ENCODE results near the gene PPP1CB. TPM values are rescaled to one million over a fixed set of nuclear protein-coding genes. Genes with fewer than 3 reads are reported as not detected.

The PPP1CB gene
- total and polyA plus RNA-seq, 4 donors = 26.2 to 75.4 (median 49.3) TPM

DNA sequence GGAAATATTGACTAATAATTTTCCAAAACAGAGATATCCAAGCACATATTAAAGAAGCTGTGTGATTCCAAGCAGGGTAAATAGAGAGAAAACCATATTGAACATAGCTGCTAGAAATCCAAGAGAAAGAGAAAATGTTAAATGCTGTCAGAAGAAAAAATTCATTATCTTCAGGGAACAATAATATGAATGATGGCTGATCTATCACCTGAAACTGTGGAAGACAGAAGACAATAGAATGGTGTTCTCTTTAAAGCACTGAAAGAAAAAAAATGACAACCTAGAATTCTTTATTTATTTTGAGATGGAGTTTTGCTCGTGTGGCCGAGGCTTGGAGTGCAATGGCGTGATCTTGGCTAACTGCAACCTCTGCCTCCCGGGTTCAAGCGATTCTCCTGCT lies 17.3 kb downstream of the PPP1CB start:
- H3K4me1 ChIP-seq (ENCODE audit: control insufficient read depth in 4 of 4, insufficient read depth in 4 of 4, low read length in 3 of 4) = peaks cover 0 to 11% (median 3%) of the 10 kb centered on the region in 4 donors
- DNase-seq (ENCODE audit: low spot score) = no peak
- H3K27ac ChIP-seq (ENCODE audit: low read depth in 1 of 2, low read length in 2 of 2) = no peak overlapping the region
- no peak overlapping the region for H3K4me3 ChIP-seq (ENCODE audit: low read depth in 1 of 3, low read length in 3 of 3)
- no peaks in the 10 kb centered on the region for H3K9me3 ChIP-seq (ENCODE audit: control insufficient read depth in 4 of 4, low read length in 3 of 4)
- WGBS = 97% methylated on average over 5 of the region's 5 CpGs
- no peak for TF ChIP-seq FOXA1 (IDR thresholded peaks at IDR 0.05)
- TF ChIP-seq, protein P1, sequence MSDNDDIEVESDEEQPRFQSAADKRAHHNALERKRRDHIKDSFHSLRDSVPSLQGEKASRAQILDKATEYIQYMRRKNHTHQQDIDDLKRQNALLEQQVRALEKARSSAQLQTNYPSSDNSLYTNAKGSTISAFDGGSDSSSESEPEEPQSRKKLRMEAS (IDR thresholded peaks at IDR 0.05) = no peak
- TF ChIP-seq, protein P2, sequence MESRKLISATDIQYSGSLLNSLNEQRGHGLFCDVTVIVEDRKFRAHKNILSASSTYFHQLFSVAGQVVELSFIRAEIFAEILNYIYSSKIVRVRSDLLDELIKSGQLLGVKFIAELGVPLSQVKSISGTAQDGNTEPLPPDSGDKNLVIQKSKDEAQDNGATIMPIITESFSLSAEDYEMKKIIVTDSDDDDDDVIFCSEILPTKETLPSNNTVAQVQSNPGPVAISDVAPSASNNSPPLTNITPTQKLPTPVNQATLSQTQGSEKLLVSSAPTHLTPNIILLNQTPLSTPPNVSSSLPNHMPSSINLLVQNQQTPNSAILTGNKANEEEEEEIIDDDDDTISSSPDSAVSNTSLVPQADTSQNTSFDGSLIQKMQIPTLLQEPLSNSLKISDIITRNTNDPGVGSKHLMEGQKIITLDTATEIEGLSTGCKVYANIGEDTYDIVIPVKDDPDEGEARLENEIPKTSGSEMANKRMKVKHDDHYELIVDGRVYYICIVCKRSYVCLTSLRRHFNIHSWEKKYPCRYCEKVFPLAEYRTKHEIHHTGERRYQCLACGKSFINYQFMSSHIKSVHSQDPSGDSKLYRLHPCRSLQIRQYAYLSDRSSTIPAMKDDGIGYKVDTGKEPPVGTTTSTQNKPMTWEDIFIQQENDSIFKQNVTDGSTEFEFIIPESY (IDR thresholded peaks at IDR 0.05) = no peak
- no peak for TF ChIP-seq GABPA (IDR thresholded peaks at IDR 0.05 in 1 of 2, conservative IDR thresholded peaks at IDR 0.05 in 1 of 2)
- TF ChIP-seq, protein P3, sequence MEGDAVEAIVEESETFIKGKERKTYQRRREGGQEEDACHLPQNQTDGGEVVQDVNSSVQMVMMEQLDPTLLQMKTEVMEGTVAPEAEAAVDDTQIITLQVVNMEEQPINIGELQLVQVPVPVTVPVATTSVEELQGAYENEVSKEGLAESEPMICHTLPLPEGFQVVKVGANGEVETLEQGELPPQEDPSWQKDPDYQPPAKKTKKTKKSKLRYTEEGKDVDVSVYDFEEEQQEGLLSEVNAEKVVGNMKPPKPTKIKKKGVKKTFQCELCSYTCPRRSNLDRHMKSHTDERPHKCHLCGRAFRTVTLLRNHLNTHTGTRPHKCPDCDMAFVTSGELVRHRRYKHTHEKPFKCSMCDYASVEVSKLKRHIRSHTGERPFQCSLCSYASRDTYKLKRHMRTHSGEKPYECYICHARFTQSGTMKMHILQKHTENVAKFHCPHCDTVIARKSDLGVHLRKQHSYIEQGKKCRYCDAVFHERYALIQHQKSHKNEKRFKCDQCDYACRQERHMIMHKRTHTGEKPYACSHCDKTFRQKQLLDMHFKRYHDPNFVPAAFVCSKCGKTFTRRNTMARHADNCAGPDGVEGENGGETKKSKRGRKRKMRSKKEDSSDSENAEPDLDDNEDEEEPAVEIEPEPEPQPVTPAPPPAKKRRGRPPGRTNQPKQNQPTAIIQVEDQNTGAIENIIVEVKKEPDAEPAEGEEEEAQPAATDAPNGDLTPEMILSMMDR (IDR thresholded peaks at IDR 0.05; ENCODE audit: low read depth, low read length, missing input control) = no peak
- TF ChIP-seq HNF4G (IDR thresholded peaks at IDR 0.05) = no peak
- TF ChIP-seq SP1 (IDR thresholded peaks at IDR 0.05) = no peak
- TF ChIP-seq YY1 (IDR thresholded peaks at IDR 0.05) = no peak
- no peak for TF ChIP-seq RAD21 (IDR thresholded peaks at IDR 0.05)
- TF ChIP-seq NR2F2 (IDR thresholded peaks at IDR 0.05) = no peak
- no peak for TF ChIP-seq JUND (IDR thresholded peaks at IDR 0.05)
- TF ChIP-seq, protein P4, sequence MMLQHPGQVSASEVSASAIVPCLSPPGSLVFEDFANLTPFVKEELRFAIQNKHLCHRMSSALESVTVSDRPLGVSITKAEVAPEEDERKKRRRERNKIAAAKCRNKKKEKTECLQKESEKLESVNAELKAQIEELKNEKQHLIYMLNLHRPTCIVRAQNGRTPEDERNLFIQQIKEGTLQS (IDR thresholded peaks at IDR 0.05) = no peak
- no peak for TF ChIP-seq FOXA2 (IDR thresholded peaks at IDR 0.05)
- TF ChIP-seq EGR1 (IDR thresholded peaks at IDR 0.05; ENCODE audit: low read depth in 2 of 2) = no peak
- no peak for TF ChIP-seq TAF1 (conservative IDR thresholded peaks at IDR 0.05)
- H3K9ac ChIP-seq (ENCODE audit: low read depth in 1 of 2, low read length in 2 of 2) = no peak overlapping the region
- H3K27me3 ChIP-seq (ENCODE audit: control insufficient read depth in 4 of 4, insufficient read depth in 4 of 4, low read length in 3 of 4) = no peaks in the 10 kb centered on the region
- H3K36me3 ChIP-seq (ENCODE audit: control insufficient read depth in 4 of 4, insufficient read depth in 3 of 4, low read depth in 1 of 4, low read length in 3 of 4) = no peaks in the 10 kb centered on the region

DNA sequence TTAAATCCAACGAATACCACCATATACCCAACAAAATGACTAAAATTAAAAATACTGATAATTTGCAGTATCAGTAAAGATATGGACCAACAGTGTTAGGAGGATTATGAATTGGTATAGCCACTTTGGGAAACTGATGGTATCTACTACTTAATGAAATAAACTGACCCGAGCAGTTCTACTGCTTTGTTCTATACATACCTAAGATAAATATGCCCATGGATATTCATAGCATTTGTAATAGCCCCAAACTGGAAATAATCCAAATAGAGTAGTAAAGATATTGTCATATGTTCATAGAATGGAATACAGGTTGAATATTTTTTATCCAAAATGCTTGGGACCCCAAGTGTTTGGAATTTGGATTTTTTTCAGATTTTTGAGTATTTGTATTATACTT lies 20.7 kb downstream of the PPP1CB start:
- H3K9me3 ChIP-seq (ENCODE audit: control insufficient read depth in 4 of 4, low read length in 3 of 4) = no peaks in the 10 kb centered on the region
- H3K27me3 ChIP-seq (ENCODE audit: control insufficient read depth in 4 of 4, insufficient read depth in 4 of 4, low read length in 3 of 4) = no peaks in the 10 kb centered on the region
- H3K9ac ChIP-seq (ENCODE audit: low read depth in 1 of 2, low read length in 2 of 2) = no peak overlapping the region
- no peak overlapping the region for H3K27ac ChIP-seq (ENCODE audit: low read depth in 1 of 2, low read length in 2 of 2)
- no peaks in the 10 kb centered on the region for H3K36me3 ChIP-seq (ENCODE audit: control insufficient read depth in 4 of 4, insufficient read depth in 3 of 4, low read depth in 1 of 4, low read length in 3 of 4)
- no peak for DNase-seq (ENCODE audit: low spot score)
- 94% methylated on average over 2 of the region's 2 CpGs for WGBS
- no peak overlapping the region for H3K4me3 ChIP-seq (ENCODE audit: low read depth in 1 of 3, low read length in 3 of 3)
- peaks cover 0 to 9% (median 3%) of the 10 kb centered on the region in 4 donors for H3K4me1 ChIP-seq (ENCODE audit: control insufficient read depth in 4 of 4, insufficient read depth in 4 of 4, low read length in 3 of 4)
- TF ChIP-seq FOXA1 (IDR thresholded peaks at IDR 0.05) (no peak), HNF4A (conservative IDR thresholded peaks at IDR 0.05) (no peak), RAD21 (IDR thresholded peaks at IDR 0.05) (no peak), TAF1 (conservative IDR thresholded peaks at IDR 0.05) (no peak), SP1 (IDR thresholded peaks at IDR 0.05) (no peak), JUND (IDR thresholded peaks at IDR 0.05) (no peak), YY1 (IDR thresholded peaks at IDR 0.05) (no peak), HNF4G (IDR thresholded peaks at IDR 0.05) (no peak), EGR1 (IDR thresholded peaks at IDR 0.05; ENCODE audit: low read depth in 2 of 2) (no peak), GABPA (IDR thresholded peaks at IDR 0.05 in 1 of 2, conservative IDR thresholded peaks at IDR 0.05 in 1 of 2) (no peak), RXRA (IDR thresholded peaks at IDR 0.05) (no peak), NR2F2 (IDR thresholded peaks at IDR 0.05) (no peak)
- TF ChIP-seq, protein P3 (IDR thresholded peaks at IDR 0.05; ENCODE audit: low read depth, low read length, missing input control) = no peak
- TF ChIP-seq, protein P1 (IDR thresholded peaks at IDR 0.05) = no peak
- TF ChIP-seq, protein P5, sequence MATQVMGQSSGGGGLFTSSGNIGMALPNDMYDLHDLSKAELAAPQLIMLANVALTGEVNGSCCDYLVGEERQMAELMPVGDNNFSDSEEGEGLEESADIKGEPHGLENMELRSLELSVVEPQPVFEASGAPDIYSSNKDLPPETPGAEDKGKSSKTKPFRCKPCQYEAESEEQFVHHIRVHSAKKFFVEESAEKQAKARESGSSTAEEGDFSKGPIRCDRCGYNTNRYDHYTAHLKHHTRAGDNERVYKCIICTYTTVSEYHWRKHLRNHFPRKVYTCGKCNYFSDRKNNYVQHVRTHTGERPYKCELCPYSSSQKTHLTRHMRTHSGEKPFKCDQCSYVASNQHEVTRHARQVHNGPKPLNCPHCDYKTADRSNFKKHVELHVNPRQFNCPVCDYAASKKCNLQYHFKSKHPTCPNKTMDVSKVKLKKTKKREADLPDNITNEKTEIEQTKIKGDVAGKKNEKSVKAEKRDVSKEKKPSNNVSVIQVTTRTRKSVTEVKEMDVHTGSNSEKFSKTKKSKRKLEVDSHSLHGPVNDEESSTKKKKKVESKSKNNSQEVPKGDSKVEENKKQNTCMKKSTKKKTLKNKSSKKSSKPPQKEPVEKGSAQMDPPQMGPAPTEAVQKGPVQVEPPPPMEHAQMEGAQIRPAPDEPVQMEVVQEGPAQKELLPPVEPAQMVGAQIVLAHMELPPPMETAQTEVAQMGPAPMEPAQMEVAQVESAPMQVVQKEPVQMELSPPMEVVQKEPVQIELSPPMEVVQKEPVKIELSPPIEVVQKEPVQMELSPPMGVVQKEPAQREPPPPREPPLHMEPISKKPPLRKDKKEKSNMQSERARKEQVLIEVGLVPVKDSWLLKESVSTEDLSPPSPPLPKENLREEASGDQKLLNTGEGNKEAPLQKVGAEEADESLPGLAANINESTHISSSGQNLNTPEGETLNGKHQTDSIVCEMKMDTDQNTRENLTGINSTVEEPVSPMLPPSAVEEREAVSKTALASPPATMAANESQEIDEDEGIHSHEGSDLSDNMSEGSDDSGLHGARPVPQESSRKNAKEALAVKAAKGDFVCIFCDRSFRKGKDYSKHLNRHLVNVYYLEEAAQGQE (IDR thresholded peaks at IDR 0.05) = no peak
- TF ChIP-seq, protein P2 (IDR thresholded peaks at IDR 0.05) = no peak
- TF ChIP-seq, protein P4 (IDR thresholded peaks at IDR 0.05) = no peak
